HG02763 (cell line): Measurements from ENCODE around the gene ELFN1.

Source experiments
- ATAC-seq: cut with Tn5 transposase; IDR thresholded peaks from one replicate; pipeline ENCODE4 v1.9.1; 2021; ENCODE audit warnings: mild to moderate bottlenecking, moderate library complexity; ENCODE audit not compliant: unreplicated experiment

ELFN1 gene

GRCh38 chr7:1775389-1775788 is 105.3 kb downstream of the ELFN1 start:
- no peak for ATAC-seq

GRCh38 chr7:1777122-1777521 is 107.0 kb downstream of the ELFN1 start:
- no peak for ATAC-seq

- no peak for ATAC-seq
These were observed 109.4 kb downstream of the ELFN1 start for GRCh38 chr7:1779445-1779844.

GRCh38 chr7:1781369-1781768 is 111.3 kb downstream of the ELFN1 start:
- no peak for ATAC-seq

GRCh38 chr7:1785839-1786238 is 115.8 kb downstream of the ELFN1 start:
- no peak for ATAC-seq

GRCh38 chr7:1787241-1787640 is 117.2 kb downstream of the ELFN1 start:
- no peak for ATAC-seq

GRCh38 chr7:1787681-1788235 is 117.7 kb downstream of the ELFN1 start:
- no peak for ATAC-seq

- no peak for ATAC-seq
These were observed 124.9 kb downstream of the ELFN1 start for GRCh38 chr7:1794888-1795542.
